IPS DF 6.9 (cell line): ENCODE data around the gene CZIB.
"Not testable (repeated sequence)": the region's sequence is repeated elsewhere in the genome, so short reads cannot be mapped to it uniquely, and the experiment has no call there.

Source experiments
- DNase-seq: peaks from one replicate; pipeline ENCODE4 v3.0.0-alpha.2; 2013; ENCODE audit warnings: low read depth, low spot score
- H3K27ac ChIP-seq: one replicate; pipeline ENCODE4 v1.5.1; 2013; ENCODE audit warnings: low read length, control low read depth
- H3K27me3 ChIP-seq: 2 replicates; pipeline ENCODE4 v1.6.1; 2013; ENCODE audit warnings: mild to moderate bottlenecking, low read length; ENCODE audit not compliant: control insufficient read depth, insufficient read depth
- H3K36me3 ChIP-seq: 2 replicates; pipeline ENCODE4 v1.6.1; 2013; ENCODE audit warnings: low read length; ENCODE audit not compliant: control insufficient read depth, insufficient read depth
- H3K4me1 ChIP-seq: 2 replicates; pipeline ENCODE4 v1.6.1; 2013; ENCODE audit warnings: low read length; ENCODE audit not compliant: control insufficient read depth, insufficient read depth
- H3K4me3 ChIP-seq: 2 replicates; pipeline ENCODE4 v1.5.1; 2013; ENCODE audit warnings: mild to moderate bottlenecking, low read length
- H3K9me3 ChIP-seq: 2 replicates; pipeline ENCODE4 v1.6.1; 2013; ENCODE audit warnings: low read length, inconsistent platforms; ENCODE audit not compliant: control insufficient read depth, insufficient read depth
- WGBS: extraction: QIAGEN DNeasy Blood & Tissue Kit; methylation state at CpG from one replicate; pipeline ENCODE4 v1.1.7; 2013; ENCODE audit warnings: mixed read lengths, missing lambda C conversion rate; ENCODE audit not compliant: insufficient read length, insufficient coverage; 5-methylcytosine and 5-hydroxymethylcytosine counted together

CZIB gene

DNA sequence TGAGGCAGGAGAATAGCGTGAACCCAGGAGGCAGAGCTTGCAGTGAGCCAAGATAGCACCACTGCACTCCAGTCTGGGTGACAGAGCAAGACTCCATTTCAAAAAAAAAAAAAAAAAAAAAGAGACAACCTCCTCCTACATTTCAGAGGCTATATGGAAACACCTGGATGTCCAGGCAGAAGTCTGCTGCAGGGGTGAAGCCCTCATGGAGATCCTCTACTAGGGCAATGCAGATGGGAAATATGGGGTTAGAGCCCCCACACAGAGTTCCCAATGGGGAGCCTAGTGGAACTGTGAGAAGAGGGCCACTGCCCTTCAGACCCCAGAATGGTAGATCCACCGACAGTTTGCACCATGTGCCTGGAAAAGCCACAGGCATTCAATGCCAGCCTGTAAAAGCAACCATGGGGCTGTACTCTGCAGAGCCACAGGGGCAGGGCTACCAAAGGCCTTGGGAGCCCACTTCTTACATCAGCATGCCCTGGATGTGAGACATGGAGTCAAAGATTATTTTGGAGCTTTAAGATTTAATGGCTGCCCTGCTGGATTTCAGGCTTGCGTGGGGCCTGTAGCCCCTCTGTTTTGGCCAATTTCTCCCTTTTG lies 14.2 kb downstream of the CZIB start:
- not testable (repeated sequence) for H3K9me3 ChIP-seq, H3K4me3 ChIP-seq, H3K27me3 ChIP-seq, H3K27ac ChIP-seq, DNase-seq, H3K4me1 ChIP-seq
- no CpG with 5 or more reads among the region's 3 CpGs for WGBS
- H3K36me3 ChIP-seq: peaks cover 13% of the 10 kb centered on the region; the same call in 1 of the 2 replicates

DNA sequence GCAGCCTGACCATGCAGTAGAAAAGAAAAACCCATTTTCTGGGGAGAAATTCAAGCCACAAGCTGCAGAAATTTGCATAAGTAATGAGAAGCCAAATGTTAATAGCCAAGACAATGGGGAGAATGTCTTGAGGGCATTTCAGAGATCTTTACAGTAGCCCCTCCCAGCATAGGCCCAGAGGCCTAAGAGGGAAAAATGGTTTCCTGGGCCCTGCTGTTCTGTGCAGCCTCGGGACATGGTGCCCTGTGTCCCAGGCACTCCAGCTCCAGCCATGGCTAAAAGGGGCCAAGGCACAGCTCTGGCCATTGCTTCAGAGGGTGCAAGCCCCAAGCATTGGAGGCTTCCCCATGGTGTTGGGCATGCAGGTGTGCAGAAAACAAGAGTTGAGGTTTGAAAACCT lies 14.9 kb downstream of the CZIB start:
- H3K27ac ChIP-seq, H3K4me1 ChIP-seq, DNase-seq, H3K27me3 ChIP-seq, H3K4me3 ChIP-seq, H3K9me3 ChIP-seq: not testable (repeated sequence)
- peaks cover 13% of the 10 kb centered on the region; the same call in 1 of the 2 replicates for H3K36me3 ChIP-seq
- no CpG with 5 or more reads among the region's 1 CpG for WGBS

DNA sequence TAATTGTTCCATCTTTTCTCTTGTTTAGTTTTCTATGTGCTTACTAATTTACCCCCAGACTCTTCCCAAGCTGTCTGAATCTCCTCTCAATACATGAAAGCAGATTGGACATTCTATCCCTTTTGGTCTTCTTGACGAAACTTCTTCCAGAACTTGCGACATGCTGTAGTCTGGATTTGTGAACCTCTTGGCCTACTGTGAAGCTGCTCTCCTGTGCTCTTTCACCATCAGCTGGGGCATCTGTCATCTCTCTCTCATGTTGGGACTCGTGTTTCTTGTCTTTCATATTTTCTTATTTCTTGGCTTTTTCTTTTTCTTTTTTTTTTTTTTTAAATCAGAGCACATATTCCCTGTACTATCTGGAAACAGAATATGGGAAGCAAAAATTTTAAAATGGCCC lies 17.0 kb downstream of the CZIB start:
- DNase-seq: no peak
- no peak overlapping the region for H3K4me3 ChIP-seq
- no CpG with 5 or more reads among the region's 3 CpGs for WGBS
- H3K4me1 ChIP-seq: no peaks in the 10 kb centered on the region
- H3K9me3 ChIP-seq: peaks cover 6% of the 10 kb centered on the region; the same call in 1 of the 2 replicates
- no peak overlapping the region for H3K27ac ChIP-seq
- H3K36me3 ChIP-seq: peaks cover 7% of the 10 kb centered on the region; the same call in 1 of the 2 replicates
- no peaks in the 10 kb centered on the region for H3K27me3 ChIP-seq

DNA sequence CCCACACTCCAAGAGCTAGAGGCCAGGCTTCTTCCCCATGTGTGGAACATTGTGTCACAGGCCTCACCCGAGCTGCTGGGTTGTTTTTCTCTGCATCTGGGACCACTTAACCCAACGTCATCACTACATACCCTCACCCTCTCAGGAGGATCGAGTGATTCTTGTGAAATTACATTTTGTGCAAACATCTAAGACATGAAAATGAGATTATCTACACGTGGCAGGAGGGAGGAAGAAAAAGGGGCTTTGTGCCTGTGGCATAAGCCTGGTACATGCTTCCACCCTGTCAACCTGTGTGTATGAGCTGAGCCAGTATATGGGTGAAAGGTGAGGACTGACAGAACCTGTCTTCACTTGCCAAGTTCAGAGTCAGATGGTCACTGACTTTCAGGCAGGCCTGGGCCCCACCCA lies 22.2 kb downstream of the CZIB start:
- H3K9me3 ChIP-seq: no peaks in the 10 kb centered on the region
- no CpG with 5 or more reads among the region's 4 CpGs for WGBS
- H3K36me3 ChIP-seq: peaks cover 2% of the 10 kb centered on the region; the same call in 1 of the 2 replicates
- H3K27ac ChIP-seq: no peak overlapping the region
- no peaks in the 10 kb centered on the region for H3K27me3 ChIP-seq
- DNase-seq: no peak
- H3K4me3 ChIP-seq: no peak overlapping the region
- H3K4me1 ChIP-seq: no peaks in the 10 kb centered on the region

DNA sequence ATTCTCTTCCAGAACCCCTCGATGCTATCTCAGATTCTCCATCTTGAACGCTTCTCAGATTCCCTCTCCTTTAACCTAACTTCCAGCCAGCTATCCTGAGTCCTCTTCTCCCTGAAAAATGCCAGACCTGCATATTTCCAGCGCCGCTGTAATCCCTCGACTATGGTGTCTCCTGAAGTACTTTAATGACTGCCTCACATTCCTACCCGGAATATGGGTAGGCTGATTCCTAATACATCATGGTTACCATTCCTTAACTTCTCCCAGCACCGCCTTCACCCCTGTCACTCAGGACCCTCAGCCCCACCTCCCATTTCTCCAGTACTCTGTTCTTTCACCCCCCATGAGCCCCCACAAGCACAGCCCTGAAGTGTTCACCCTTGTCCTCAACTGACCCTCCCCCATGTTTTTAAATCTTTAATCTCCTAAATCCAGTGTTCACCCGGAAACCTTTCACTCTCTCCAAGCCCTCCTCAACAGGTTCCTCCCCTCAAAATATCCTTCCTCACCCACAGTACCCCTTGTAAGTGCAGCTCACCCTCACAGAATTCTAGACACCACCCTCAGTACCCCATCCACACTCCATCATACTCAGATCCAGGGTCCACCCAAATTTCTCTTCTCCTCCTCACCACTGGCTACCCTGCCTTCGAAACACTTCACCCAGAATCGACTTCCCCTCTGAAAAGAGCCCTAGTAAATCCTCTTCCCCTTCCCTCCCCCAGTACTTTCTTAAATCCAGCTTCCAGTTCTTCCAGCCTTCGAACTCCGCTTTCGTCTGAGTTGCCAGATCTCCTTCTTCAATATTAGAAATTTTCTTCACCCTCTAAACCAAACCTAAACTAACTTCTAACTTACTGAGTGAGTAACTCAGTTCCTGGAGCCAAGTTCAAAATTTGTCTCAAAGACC lies 22.9 kb downstream of the CZIB start:
- DNase-seq: no peak

DNA sequence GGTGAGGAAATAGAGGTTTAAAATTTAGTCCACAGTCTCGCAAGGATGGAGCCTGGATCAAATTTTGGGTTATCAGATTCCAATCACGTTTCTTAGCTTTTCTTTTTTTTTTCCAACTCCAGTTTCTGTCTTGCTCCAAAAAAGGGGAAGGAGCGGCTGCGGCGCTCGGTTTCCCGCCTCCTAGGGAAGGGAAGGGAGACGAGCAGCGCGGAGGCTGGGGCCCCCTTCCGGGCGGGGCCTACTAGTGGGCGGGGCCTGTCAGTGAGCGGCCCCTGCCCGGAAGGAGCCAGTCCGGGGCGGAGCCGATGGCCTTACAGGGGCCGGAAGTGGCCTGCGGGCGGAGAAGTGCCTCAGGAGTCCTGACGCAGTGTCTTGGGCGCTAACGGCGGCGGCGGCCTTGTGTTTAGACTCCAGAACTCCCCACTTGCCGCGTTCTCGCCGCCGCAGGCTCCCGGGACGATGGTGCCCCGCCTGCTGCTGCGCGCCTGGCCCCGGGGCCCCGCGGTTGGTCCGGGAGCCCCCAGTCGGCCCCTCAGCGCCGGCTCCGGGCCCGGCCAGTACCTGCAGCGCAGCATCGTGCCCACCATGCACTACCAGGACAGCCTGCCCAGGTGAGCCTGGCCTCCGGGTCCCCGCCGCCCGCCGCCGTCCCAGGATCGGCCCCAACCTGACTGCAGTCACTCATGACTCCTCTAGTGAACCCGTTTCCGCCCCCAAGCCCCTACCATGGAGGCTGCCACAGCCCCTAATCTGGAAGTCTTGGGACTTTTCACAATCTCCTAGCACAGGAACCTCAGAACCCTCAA lies 23.7 kb downstream of the CZIB start, which contains the start of gene CPT2:
CPT2 (plus strand) TSS at position 340 of the 806 bp plus-strand sequence; CDS start at position 460, 120 bp downstream.
- Histone ChIP-seq H3K4me3 (peak within 1 kb of the TSS; percentile 76), H3K4me1 (no peaks in the 10 kb centered on the region), H3K27me3 (no peaks in the 10 kb centered on the region), H3K36me3 (no peaks in the 10 kb centered on the region), H3K27ac (no peak within 1 kb of the TSS), H3K9me3 (no peaks in the 10 kb centered on the region)
- no CpG with 5 or more reads among the region's 57 CpGs for WGBS
- DNase-seq: peak; percentile 71

More for the DNA sequence above, 22.9 kb downstream of the CZIB start:
- Histone ChIP-seq H3K4me1 (no peaks in the 10 kb centered on the region), H3K9me3 (no peaks in the 10 kb centered on the region), H3K36me3 (0 out of 2 replicates have a peak, but pooled peaks cover under 1% of the 10 kb centered on the region), H3K27me3 (no peaks in the 10 kb centered on the region), H3K4me3 (peak overlapping the region; percentile 76; the same call in 1 of the 2 replicates), H3K27ac (no peak overlapping the region)
- 100% methylated on average over 2 of the region's 13 CpGs for WGBS

DNA sequence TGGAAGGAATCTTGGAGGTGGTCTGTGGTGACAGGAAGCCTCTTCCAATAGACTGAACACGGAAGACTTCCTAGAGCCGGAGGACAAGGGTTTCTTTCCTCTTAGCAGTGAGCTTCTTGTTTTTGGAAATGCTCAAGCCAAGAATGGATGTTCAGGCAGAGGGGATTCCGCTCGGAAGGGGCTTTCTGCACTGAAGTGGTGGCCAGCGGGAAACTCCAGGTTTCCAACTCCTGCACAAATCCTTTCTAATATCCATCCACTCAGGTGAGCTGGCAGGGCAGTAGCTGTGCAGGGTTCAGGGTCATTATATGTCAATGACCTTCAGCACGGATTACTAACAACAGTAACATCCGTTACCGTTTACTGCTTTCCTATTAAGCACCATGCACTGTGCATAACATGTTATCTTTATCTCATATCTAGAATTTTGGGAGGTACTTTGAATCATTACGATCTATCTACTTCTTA lies 24.4 kb downstream of the CZIB start:
- Histone ChIP-seq H3K9me3 (no peaks in the 10 kb centered on the region), H3K36me3 (no peaks in the 10 kb centered on the region), H3K27me3 (no peaks in the 10 kb centered on the region), H3K4me3 (no peak overlapping the region; the same call in 1 of the 2 replicates), H3K4me1 (no peaks in the 10 kb centered on the region), H3K27ac (no peak overlapping the region)
- no CpG with 5 or more reads among the region's 9 CpGs for WGBS
- no peak for DNase-seq

DNA sequence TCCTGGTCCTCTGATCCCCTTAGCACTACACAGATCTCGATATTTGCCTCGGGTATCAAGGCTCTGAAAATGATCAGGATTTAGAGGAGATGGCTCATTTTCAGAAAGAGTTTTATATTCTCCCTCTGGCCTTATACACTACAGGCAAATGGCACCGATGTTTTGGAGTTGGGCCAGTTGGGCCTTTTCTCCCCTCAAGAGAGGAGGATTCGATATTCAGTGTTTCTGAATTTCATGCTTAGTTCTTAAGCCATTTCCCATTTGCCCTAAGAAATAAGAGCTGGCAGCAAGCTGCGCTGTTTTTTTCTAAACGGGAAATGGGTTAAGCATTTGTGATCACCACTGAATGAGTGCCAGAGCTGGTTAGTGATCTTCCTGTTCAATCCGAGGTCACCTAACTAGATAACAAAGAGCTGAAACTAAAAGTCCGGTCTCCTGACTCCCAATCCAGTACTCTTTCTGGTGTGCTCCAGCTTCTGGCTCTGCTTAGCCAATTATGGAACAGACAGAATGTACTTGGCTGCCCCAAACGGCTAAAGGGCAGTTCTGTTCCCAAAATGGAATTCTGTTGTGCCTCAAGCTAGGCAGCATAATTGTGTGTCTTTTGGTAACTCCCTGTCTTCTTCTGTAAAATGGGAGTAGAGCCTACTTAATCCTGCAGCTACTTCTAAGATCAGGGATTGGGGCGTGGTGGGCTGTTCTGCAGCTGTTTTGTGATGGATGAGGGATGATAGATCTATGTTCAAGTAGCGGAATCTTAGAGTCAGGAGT lies 25.0 kb downstream of the CZIB start:
- WGBS: no CpG with 5 or more reads among the region's 11 CpGs
- no peaks in the 10 kb centered on the region for H3K27me3 ChIP-seq
- no peaks in the 10 kb centered on the region for H3K36me3 ChIP-seq
- no peak for DNase-seq
- no peak overlapping the region for H3K4me3 ChIP-seq
- H3K4me1 ChIP-seq: no peaks in the 10 kb centered on the region
- no peak overlapping the region for H3K27ac ChIP-seq
- no peaks in the 10 kb centered on the region for H3K9me3 ChIP-seq

DNA sequence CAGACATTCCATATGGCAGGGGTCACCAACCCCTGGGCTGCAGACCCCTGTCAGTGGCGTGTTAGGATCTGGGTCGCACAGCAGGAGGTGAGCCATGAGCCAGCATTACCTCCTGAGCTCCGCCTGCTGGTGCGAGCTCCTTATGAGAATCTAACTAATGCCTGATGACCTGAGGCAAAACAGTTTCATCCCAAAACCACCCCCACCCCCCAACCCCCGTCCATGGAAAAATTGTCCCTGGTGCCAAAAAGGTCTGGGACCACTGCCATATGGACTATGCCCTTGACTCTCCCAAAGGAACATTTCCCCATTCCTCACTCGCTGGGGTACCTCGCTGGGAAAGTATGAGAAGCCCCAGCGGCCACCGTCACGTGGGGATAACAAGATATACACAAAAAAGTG lies 30.2 kb downstream of the CZIB start:
- no peak overlapping the region for H3K27ac ChIP-seq
- no peaks in the 10 kb centered on the region for H3K4me1 ChIP-seq
- no peak overlapping the region for H3K4me3 ChIP-seq
- no peaks in the 10 kb centered on the region; the same call in 1 of the 2 replicates for H3K27me3 ChIP-seq
- no peaks in the 10 kb centered on the region for H3K36me3 ChIP-seq
- no peak for DNase-seq
- no CpG with 5 or more reads among the region's 10 CpGs for WGBS
- H3K9me3 ChIP-seq: no peaks in the 10 kb centered on the region
